Mesangial cell (primary cell): ENCODE results near the gene ZBTB46. TPM values are rescaled to one million over a fixed set of nuclear protein-coding genes. Genes with fewer than 3 reads are reported as not detected.

Experiments used
- total RNA-seq: library from RNA; depleted of rRNA; stranded (reverse); fragments of >200 nt; gene quantifications from 2 replicates; pipeline ENCODE4 v1.2.3, GENCODE V29; 2015

The ZBTB46 gene
- 1.8 and 5.6 TPM in 2 replicates for total RNA-seq

DNA sequence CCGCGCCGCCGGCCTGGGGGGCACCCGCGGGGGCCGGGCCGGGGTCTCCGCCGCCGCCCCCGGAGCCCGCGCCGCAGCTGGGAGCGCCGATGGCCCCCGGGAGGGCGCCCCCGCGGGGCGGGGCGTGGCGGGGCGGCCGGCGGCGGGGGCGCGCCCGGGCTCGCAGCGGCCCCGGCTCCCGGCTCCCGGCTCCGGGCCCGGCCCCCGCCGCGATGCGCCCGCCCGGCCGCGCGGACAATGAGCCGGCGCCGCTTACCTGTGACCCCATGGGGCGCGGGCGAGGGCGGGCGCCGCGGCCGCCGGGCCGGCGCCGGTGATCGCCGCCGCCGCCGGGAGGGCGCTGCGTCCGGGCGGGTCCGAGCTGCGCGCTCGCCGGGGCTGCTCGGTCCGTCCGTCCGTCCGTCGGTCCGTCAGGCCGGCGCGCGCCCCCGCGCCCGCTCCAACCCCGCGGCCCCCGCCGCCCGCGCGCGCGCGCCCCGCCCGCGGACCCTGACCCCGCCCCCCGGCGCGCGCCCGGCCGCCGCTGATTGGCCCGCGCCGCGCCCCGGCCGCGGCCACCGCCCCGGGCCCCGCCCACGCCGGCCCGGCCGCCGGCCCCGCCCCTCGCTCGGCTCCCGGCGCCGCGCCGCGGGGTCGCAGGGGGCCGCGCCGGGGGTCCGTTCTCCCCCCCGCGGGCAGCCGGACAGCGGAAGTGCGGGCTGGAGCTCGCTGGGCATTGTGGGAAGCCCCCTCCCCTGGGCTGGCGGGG, at the start of gene ZBTB46:
ZBTB46 (minus strand) TSS at position 424 of the 748 bp plus-strand sequence. CDS start 40,507 bp downstream, outside the sequence.

DNA sequence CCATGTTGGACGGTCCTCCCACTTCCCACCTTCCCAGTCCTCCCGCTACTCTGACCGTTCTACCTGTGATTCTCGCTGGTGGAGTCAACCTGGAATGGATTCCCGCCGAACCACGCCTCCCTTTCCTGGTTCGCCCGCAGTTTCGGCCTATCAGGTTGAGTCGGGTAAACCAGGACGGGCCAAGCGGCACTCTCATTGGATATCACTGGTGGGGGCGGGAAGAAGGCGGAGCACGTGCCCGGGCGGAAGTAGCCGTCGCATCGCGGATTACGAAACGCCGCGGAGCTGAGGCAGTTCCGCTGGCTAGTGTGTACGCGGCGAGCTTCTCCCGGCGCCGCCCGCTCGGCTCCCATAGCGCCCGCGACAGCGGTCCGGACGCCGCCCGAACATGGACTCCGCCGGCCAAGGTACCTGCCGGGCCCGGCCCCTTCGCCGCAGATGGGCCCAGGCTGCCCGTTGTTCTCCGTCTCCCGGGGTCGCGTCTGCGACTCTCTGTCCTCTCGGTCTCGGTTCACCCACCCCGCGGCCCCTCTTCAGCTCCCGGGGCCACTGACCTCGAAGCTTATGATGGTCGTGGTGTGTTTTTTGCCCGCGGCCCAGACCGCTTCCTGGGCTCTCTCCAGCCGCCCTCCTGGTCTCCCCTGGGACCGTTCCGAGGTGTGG, 34.0 kb upstream of the ZBTB46 start, which contains the start of gene TPD52L2:
TPD52L2 (plus strand) TSS at position 293 of the 663 bp plus-strand sequence; CDS start at position 389, 96 bp downstream.

GRCh38 chr20:63861365-63861934, 30.4 kb upstream of the ZBTB46 start, which contains the start of gene ABHD16B:
Gene ABHD16B (plus strand): TSS chr20:63861498. CDS start chr20:63861541, 43 bp downstream.

DNA sequence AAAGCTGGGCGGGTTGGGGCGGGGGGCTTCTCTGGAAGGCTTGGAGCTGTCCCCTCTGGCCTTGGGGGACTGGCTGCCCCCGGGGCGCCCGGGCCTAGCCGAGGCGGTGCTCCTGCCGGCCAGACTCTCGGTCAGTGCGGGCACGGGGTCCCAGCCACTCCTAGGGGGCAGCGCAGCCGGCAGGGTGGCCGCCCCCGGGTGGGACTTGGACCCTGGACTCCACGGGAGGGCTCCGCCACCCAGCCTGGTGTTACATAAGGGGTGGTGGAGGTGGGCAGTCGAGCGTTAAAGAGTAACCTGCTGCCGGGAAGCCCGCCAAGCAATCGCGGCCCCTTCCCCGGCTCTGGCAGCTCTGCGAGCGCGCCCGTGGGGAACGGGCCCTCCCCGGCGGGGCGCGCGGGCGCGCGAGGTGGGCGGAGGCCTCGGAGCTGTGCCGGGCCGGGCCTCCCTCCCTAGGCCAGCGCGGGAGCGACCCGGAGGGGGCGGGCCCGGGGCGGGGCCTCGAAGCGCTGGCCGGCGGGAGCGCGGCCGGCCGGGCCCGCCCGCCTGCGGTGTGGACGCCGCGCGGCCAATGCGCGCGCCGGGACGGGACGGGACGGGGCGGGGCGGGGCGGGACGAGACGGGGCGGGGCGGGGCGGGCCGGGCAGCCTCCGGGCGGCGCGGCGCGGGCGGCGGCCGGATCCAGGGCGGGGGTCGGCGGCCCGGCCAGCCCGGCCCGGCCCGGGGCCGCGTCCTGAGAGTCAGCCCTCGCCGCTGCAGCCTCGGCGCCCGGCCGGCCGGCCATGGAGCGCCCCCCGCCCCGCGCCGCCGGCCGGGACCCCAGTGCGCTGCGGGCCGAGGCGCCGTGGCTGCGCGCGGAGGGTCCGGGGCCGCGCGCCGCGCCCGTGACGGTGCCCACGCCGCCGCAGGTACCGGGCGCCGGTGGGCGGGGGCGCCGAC, 91.7 kb downstream of the ZBTB46 start, which contains the start of gene SLC2A4RG:
SLC2A4RG (plus strand) TSS at position 647 of the 940 bp plus-strand sequence; CDS start at position 784, 137 bp downstream.

GRCh38 chr20:63735859-63736718, 95.0 kb downstream of the ZBTB46 start, which contains the start of gene LIME1:
Gene LIME1 (plus strand): TSS chr20:63736664. CDS start chr20:63737550, 886 bp downstream.

GRCh38 chr20:63707558-63708300, 123.3 kb downstream of the ZBTB46 start, which contains the start of the genes ARFRP1 and ZGPAT:
Gene ARFRP1 (minus strand): TSS chr20:63707976. CDS start chr20:63707091, 885 bp downstream.
Gene ZGPAT (plus strand): TSS chr20:63708039. CDS start chr20:63708581, 542 bp downstream.

DNA sequence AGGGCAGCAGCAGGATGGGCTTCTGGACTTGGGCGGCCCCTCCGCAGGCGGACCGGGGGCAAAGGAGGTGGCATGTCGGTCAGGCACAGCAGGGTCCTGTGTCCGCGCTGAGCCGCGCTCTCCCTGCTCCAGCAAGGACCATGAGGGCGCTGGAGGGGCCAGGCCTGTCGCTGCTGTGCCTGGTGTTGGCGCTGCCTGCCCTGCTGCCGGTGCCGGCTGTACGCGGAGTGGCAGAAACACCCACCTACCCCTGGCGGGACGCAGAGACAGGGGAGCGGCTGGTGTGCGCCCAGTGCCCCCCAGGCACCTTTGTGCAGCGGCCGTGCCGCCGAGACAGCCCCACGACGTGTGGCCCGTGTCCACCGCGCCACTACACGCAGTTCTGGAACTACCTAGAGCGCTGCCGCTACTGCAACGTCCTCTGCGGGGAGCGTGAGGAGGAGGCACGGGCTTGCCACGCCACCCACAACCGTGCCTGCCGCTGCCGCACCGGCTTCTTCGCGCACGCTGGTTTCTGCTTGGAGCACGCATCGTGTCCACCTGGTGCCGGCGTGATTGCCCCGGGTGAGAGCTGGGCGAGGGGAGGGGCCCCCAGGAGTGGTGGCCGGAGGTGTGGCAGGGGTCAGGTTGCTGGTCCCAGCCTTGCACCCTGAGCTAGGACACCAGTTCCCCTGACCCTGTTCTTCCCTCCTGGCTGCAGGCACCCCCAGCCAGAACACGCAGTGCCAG, 134.3 kb downstream of the ZBTB46 start, which contains the start of gene TNFRSF6B:
TNFRSF6B (plus strand) TSS at position 25 of the 729 bp plus-strand sequence; CDS start at position 141, 116 bp downstream.

Other genes with a start within 250 kb of the ZBTB46 start
- gene GMEB2, start 204.2 kb downstream of the ZBTB46 start, total RNA-seq = 12.1 and 13.1 TPM in 2 replicates
- gene STMN3, start 177.8 kb downstream of the ZBTB46 start, total RNA-seq = 20.7 and 69.0 TPM in 2 replicates
- gene RTEL1, start 173.0 kb downstream of the ZBTB46 start, total RNA-seq = 14.2 and 24.3 TPM in 2 replicates
- gene TNFRSF6B, start 134.6 kb downstream of the ZBTB46 start, total RNA-seq = 127 and 248 TPM in 2 replicates
- 35.5 and 39.4 TPM in 2 replicates for gene ARFRP1, start 123.3 kb downstream of the ZBTB46 start, total RNA-seq
- 29.5 and 34.1 TPM in 2 replicates for gene ZGPAT, start 123.2 kb downstream of the ZBTB46 start, total RNA-seq
- 3.9 and 6.5 TPM in 2 replicates for gene LIME1, start 94.6 kb downstream of the ZBTB46 start, total RNA-seq
- 68.1 and 97.0 TPM in 2 replicates for gene SLC2A4RG, start 91.5 kb downstream of the ZBTB46 start, total RNA-seq
- not detected in 2 replicates for gene ABHD16B, start 30.2 kb upstream of the ZBTB46 start, total RNA-seq
- 99.1 and 136 TPM in 2 replicates for gene TPD52L2, start 34.0 kb upstream of the ZBTB46 start, total RNA-seq
- gene DNAJC5, start 63.9 kb upstream of the ZBTB46 start, total RNA-seq = 39.3 and 46.8 TPM in 2 replicates
- gene UCKL1, start 125.2 kb upstream of the ZBTB46 start, total RNA-seq = 31.1 and 38.3 TPM in 2 replicates
- 8.3 and 15.5 TPM in 2 replicates for gene ZNF512B, start 138.7 kb upstream of the ZBTB46 start, total RNA-seq
- gene SAMD10, start 148.4 kb upstream of the ZBTB46 start, total RNA-seq = 6.4 and 10.3 TPM in 2 replicates
- gene PRPF6, start 149.9 kb upstream of the ZBTB46 start, total RNA-seq = 46.4 and 48.6 TPM in 2 replicates
- 0.25 TPM in 1 of 2 replicates, not detected in the other for gene C20orf204, start 204.9 kb upstream of the ZBTB46 start, total RNA-seq
- gene SOX18, start 218.4 kb upstream of the ZBTB46 start, total RNA-seq = not detected in 2 replicates
- 20.2 and 46.8 TPM in 2 replicates for gene TCEA2, start 231.9 kb upstream of the ZBTB46 start, total RNA-seq
- gene RGS19, start 248.3 kb upstream of the ZBTB46 start, total RNA-seq = 9.9 and 21.3 TPM in 2 replicates
- 0.33 and 1.5 TPM in 2 replicates for gene OPRL1, start 248.8 kb upstream of the ZBTB46 start, total RNA-seq